ENCODE results near the gene KLRG1.
A peak's percentile ranks its signal among the peaks of the same experiment; 100 is the strongest.

Gene KLRG1

GRCh38 chr12:8989413-8989812 is at the start of gene KLRG1:
TSS of gene KLRG1 (plus strand) at chr12:8989546. CDS start at chr12:8989636, 90 bp downstream.
- ATAC-seq: peak; percentile 61 to 77

- ATAC-seq: no peak
These were observed 47.5 kb upstream of the KLRG1 start for GRCh38 chr12:8941691-8942478.

GRCh38 chr12:8943565-8944186 is 45.7 kb upstream of the KLRG1 start:
- ATAC-seq: no peak

DNA sequence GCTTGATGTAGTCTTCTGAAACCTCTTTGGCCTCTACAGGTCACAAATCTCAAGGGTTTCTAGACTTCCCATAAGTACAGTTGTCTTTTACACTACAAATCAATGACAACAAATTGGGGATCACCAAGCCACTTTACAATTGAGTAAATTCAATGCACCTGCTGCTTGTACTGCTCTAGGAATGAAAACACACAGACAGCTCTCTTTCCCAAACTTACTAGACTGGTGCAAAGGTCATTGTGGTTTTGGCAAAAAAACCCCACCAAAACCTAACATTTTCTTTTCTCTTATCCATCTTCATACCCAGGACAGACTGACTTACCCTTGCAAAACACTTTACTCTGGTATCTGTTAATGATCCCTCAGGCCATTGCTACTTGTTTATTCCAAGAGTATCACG is 42.6 kb upstream of the KLRG1 start:
- ATAC-seq: no peak

DNA sequence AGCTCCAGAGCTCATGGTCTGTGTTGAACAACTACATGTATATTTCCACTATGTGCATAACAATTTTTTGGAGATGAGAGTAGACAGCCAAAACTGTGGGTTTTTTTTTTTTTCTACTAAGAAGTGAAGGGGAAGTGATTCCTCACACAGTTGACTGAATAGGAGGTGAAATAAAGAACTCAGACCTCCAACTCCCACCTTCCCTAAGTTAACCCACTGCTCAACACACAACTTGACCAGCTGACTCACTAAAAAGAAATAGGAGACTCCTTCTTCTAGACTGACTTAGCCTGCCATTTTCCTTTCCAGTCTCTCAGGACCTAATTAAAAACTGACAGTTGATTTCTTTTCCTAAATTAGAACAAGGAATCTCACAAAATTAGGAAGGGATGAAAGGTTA is 41.6 kb upstream of the KLRG1 start:
- ATAC-seq: no peak

- ATAC-seq: no peak
These were observed 40.5 kb upstream of the KLRG1 start for GRCh38 chr12:8948701-8949341.

DNA sequence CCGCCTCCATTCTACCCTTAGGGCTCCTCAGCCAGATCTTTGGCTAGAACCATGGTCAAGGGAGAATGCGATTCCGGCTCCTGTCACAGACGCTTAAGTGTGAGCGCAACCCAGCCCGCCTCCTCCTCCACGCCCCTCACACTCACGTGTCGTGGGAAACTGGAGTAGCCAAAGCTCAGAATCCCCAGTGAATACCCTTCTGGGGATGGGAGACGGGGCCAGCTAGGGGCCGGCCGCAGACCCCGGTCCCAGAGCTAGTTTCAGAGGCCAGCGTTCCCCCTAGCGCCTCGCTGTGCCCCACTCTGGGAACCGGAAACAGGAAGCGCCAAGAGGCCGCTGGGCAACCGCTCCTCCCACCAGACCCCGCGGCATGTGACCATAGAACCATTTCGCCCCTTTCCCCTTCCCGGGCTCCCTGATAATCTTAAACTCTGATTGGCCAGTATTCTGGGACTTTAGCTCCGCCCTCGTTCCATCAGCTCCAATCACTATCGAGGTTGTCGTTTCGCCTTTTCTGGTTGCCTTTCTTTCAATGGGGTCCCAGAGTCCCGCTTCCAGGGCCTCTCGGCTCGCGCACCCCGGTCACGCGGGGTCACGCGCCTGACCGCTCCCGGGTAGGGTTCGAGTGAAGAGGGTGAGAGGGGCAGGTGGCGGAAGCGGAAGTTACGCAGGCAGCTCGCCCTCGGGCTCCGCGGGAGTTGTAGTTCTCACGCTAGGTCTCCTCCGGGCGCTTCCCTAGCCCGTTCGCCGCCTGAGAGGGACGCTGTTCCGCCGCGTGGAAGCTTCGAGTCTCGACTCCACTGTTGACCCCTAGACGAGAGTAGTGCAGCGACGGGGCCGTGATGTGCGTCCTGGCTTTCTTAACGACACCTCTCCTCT is 39.8 kb upstream of the KLRG1 start, which contains the start of gene M6PR:
Gene M6PR (minus strand): TSS at position 304 of the 879 bp plus-strand sequence. CDS start 3,241 bp downstream, outside the sequence.
- peak; percentile 86 to 90 for ATAC-seq

DNA sequence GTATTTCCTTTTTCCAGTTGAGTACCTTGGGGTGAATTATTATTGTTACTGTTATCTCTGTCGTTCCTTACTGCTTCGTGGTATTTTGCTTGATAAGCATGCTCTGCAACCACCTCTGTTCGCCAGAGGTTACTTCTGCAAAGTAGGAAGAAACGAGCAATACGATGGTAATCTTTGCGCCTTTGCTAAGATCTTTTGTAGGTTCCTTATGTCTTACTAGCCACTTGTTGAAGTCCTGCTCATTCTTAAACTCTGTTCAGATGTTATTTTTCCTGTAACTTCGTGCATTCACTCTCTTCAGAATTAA is 39.2 kb upstream of the KLRG1 start:
- no peak for ATAC-seq

DNA sequence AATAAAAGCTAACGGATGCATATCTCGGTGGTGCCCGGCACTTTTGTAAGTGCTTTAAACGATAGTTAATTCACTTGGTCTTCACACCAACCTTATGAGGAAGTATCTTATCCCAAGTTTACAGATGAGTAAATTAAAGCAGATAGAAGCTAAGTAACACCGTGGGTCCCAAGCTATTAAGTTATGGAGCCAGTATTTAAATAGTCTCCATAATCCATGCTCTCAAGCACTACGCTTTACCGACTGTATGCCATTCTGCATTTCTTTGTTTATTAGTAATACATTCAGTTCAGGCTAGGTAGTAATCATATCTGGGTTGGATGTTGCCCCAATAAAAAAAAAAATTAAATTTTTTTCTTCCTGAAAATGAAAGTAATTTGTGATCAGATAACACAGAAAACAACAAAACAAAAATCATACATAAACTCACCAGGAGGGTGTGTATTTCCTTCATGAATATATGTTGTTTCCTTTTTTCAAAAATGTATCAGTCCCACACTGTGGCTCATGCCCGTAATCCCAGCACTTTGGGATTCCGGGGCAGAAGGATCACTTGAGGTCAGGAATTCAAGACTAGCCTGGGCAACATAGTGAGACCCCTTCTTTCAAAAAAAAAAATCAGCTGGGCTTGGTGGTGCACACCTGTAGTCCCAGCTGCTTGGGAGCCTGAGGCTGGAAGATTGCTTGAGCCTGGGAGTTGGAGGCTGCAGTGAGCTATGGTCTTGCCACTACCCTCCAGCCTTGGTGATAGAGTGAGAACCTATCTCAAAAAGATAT is 38.5 kb upstream of the KLRG1 start:
- no peak for ATAC-seq

GRCh38 chr12:8951744-8952143 is 37.6 kb upstream of the KLRG1 start:
- no peak for ATAC-seq

- ATAC-seq: no peak
These were observed 35.5 kb upstream of the KLRG1 start for GRCh38 chr12:8953773-8954402.

GRCh38 chr12:8956073-8956472 is 33.3 kb upstream of the KLRG1 start:
- ATAC-seq: no peak

DNA sequence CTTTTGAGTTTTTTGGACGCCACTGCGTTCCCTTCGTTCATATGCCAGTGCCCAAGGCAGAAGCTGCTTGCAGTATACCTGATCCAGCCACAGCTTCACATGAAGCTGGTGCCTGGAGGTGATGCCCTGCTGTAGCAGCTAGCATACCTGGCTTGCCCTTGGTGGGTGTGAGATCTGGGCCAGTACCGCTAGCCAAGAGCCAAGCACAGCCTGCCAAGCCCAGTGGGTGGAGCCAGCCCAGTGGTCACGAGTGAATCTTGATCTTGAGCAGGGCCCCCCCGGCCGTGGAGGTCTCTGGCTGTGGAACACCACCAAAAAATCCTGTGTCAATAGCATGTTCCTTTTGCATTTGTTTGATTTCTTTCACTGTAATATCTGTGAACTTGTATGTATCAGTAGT is 32.6 kb upstream of the KLRG1 start:
- no peak for ATAC-seq

DNA sequence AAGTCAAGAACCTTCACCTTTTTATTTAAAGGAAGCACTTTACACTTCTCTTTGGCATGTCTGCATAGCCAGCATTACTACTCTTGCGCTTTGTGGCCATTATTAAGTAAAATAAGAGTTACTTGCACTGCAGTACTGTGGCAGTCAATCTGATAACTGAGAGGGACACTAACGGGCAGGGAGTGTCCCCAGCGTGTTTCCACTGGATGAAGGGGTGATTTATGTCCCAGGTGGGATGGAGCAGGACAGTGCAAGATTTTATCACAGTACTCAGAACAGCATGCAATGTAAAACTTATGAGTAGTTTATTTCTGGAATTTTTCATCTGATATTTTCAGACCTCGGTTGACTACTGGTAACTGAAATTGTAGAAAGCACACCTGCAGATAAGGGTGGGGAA is 31.8 kb upstream of the KLRG1 start:
- ATAC-seq: no peak

DNA sequence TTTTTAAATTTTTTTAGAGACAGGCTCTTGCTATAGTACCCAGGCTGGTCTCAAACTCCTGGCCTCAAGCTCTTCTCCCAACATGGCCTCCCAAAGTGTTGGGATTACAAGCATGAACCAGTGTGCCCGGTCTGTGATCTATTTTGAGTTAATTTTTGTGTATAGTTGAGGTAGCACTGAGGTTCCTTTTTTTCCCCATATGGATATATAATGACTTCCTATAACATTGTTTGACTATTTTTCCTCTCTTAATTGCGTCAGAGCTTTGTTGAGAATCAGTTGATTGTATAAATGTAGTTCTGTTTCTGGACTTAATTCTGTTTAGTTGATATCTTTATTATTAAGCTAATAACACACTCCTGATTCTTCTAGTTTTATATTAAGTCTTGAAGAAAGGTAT is 31.3 kb upstream of the KLRG1 start:
- no peak for ATAC-seq

DNA sequence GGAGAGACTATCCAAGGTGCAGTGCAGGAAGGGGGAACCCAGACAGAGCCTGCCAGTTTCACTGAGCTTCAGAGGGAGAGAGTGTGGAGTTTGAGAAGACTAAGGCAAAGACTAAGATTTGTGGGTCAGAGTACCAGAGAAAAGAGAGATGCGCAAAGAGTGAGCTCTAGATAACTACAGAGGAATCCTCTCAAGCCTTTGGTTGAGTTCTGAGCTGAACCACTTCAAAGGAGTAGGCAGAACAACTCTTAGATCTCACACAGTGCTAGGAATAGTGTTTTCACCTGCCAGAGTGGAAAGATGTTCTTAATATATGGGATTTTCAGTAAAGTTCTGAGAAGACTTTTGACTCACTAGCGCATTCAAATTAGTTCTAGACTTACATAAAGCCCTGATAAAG is 29.2 kb upstream of the KLRG1 start:
- ATAC-seq: peak; percentile 41 to 49

GRCh38 chr12:8968761-8969160 is 20.6 kb upstream of the KLRG1 start:
- no peak for ATAC-seq

DNA sequence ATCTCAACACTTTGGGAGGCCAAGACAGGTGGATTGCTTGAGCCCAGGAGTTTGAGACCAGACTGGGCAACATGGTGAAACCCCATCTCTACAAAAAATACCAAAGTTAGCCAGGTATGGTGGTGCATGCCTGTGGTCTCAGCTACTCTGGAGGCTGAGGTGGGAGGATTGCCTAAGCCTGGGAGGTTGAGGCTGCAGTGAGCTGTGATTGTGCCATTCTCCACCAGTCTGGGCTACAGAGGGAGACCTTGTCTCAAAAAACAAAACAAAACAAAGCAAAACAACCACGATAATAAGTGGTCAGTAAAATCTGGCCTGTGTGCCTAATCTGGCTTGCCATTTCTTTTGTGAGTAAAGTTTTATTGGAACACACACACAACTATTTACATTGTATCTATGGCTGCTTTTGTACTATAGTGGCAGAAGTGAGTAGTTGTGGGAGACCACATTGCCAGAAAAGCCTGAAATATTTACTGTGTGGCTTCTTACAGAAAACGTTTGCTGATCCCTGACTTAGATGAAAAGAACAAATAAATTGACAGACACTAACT is 19.4 kb upstream of the KLRG1 start:
- no peak for ATAC-seq

DNA sequence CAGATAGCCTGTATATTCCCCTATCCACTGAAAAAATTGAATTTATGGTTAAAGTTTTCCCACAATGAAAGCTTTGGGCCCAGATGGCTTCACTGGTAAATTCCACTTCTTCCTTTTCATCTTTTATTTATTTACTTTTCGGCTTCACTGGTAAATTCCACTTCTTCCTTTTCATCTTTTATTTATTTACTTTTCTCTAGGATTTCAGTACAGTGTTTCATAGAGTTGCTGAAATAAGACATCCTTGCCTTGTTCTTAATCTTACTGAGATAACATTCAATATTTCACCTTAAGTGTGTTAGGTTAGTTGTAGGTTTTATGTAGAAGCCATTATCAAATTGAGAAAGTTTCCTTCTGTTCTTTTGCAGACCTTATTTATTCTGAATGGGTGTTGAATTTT is 18.9 kb upstream of the KLRG1 start:
- ATAC-seq: no peak

GRCh38 chr12:8980137-8980536 is 9.2 kb upstream of the KLRG1 start:
- no peak for ATAC-seq

DNA sequence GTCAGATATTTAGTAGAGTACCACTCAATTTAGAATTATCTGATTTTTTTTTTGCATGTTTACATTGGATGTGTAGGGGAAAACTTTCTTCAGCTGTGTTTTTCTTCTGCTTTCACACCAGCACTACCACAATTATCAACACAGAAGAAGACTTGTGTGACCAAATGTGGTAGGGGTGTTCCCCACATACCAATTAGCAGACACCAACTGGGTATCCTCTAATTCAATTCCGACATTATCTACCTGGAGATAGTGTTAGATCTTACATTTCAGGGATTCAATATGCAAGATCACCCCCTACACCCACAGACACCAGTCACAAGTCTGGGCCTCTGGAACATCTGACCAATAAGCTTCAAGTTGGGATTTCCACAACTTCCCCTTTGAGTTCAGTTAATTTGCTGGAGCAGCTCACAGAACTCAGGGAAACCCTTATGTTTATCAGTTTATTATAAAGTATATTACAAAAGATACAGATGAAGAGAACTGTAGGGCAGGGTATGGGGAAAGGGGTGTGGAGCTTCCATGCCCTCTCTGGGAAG is 4.1 kb upstream of the KLRG1 start:
- no peak for ATAC-seq

Measured in activated CD4-positive, CD25-positive, alpha-beta regulatory T cell treated with anti-CD3 and anti-CD28 coated beads, Interleukin-2, amount 50 U/mL, for 24 hours (primary cell).